ENCODE data around the gene TMPO. TPM values are rescaled to one million over a fixed set of nuclear protein-coding genes. Genes with fewer than 3 reads are reported as not detected.

Gene TMPO, protein sequence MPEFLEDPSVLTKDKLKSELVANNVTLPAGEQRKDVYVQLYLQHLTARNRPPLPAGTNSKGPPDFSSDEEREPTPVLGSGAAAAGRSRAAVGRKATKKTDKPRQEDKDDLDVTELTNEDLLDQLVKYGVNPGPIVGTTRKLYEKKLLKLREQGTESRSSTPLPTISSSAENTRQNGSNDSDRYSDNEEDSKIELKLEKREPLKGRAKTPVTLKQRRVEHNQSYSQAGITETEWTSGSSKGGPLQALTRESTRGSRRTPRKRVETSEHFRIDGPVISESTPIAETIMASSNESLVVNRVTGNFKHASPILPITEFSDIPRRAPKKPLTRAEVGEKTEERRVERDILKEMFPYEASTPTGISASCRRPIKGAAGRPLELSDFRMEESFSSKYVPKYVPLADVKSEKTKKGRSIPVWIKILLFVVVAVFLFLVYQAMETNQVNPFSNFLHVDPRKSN
- 10 to 100 TPM; 64.1 to 73.3 TPM for total RNA-seq
- polyA plus RNA-seq (2013, experiment 1 of 2): 113 TPM
- polyA plus RNA-seq (2013, experiment 2 of 2): 102 TPM
- 71.5 to 1,109 (median 283) reads per million in 172 experiments for total RNA-seq

DNA sequence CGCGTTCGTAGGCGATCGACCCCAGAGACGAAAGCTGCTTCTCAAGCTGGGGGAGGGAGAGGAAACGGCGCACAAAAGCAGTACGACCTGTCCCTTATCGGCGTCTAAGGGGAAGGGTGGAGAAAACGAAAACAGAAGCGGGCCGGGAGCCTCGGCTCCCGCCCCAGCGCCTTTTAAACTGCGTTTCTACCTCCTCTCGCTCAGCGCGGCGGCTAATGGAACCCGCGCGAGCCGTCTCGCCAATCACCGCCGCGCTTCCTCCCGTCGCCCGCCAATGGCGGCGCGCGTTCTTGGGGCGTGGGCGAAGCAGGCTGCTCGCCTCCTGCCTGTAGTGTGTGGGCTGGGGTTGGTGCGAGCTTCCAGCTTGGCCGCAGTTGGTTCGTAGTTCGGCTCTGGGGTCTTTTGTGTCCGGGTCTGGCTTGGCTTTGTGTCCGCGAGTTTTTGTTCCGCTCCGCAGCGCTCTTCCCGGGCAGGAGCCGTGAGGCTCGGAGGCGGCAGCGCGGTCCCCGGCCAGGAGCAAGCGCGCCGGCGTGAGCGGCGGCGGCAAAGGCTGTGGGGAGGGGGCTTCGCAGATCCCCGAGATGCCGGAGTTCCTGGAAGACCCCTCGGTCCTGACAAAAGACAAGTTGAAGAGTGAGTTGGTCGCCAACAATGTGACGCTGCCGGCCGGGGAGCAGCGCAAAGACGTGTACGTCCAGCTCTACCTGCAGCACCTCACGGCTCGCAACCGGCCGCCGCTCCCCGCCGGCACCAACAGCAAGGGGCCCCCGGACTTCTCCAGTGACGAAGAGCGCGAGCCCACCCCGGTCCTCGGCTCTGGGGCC is at the start of gene TMPO:
TSS of gene TMPO (plus strand) at position 304 of the 824 bp plus-strand sequence. CDS start at position 582, 278 bp downstream.
- ChIA-PET CTCF (interaction anchor here (0.7 to 8.1 kb wide), 16 partner anchors 8 to 1528 kb away, joined by 3 to 117 read pairs (median 3); no protein-coding TSS in a partner anchor), POLR2A (interaction anchor here (0.5 to 6.7 kb wide), 15 partner anchors 11 to 1999 kb away, joined by 3 to 137 read pairs (median 5); partner anchors contain the start of genes APAF1, IKBIP and SLC25A3)
- peak within 1 kb of the TSS; percentile 98 for H3K4me3 Mint-ChIP-seq
- Histone ChIP-seq H3K4me3 (ENCODE audit: low read length) (peak within 1 kb of the TSS; percentile 92), H3K4me1 (ENCODE audit: insufficient read depth, low read length) (peaks cover 29% of the 10 kb centered on the region), H3K27me3 (ENCODE audit: control insufficient read depth in 1 of 2, insufficient read depth in 2 of 2, low read length in 2 of 2) (no peaks in the 10 kb centered on the region), H3K9me3 (ENCODE audit: control insufficient read depth in 1 of 2, insufficient read depth in 1 of 2, low read length in 2 of 2) (no peaks in the 10 kb centered on the region), H3K36me3 (ENCODE audit: insufficient read depth, low read length) (no peaks in the 10 kb centered on the region), H3K27ac (ENCODE audit: low read depth in 1 of 2, low read length in 2 of 2) (peak within 1 kb of the TSS; percentile 93 to 97)
- TF ChIP-seq, protein P1, sequence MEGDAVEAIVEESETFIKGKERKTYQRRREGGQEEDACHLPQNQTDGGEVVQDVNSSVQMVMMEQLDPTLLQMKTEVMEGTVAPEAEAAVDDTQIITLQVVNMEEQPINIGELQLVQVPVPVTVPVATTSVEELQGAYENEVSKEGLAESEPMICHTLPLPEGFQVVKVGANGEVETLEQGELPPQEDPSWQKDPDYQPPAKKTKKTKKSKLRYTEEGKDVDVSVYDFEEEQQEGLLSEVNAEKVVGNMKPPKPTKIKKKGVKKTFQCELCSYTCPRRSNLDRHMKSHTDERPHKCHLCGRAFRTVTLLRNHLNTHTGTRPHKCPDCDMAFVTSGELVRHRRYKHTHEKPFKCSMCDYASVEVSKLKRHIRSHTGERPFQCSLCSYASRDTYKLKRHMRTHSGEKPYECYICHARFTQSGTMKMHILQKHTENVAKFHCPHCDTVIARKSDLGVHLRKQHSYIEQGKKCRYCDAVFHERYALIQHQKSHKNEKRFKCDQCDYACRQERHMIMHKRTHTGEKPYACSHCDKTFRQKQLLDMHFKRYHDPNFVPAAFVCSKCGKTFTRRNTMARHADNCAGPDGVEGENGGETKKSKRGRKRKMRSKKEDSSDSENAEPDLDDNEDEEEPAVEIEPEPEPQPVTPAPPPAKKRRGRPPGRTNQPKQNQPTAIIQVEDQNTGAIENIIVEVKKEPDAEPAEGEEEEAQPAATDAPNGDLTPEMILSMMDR (IDR thresholded peaks at IDR 0.05): no peak
- ATAC-seq (ENCODE audit: poor library complexity): peak; percentile 73
- H3K9me3 Mint-ChIP-seq: no peaks in the 10 kb centered on the region
- peaks cover 28% of the 10 kb centered on the region for H3K36me3 Mint-ChIP-seq (ENCODE audit: low read depth)
- peaks cover 61% of the 10 kb centered on the region for H3K4me1 Mint-ChIP-seq (ENCODE audit: low read depth)
- peak; percentile 85 to 97 (median 94) for DNase-seq
- intact Hi-C loops (cut with DNase I, micrococcal nuclease): loop anchor here (1.0 to 10.0 kb wide), 10 partner anchors 12 to 1629 kb away; partner anchors contain the start of genes APAF1 (in 1 of the 2), BLTP3B (in 1 of the 2) and SLC25A3 (in 1 of the 2)
- no peaks in the 10 kb centered on the region for H3K27me3 Mint-ChIP-seq
- peak within 1 kb of the TSS; percentile 98 for H3K27ac Mint-ChIP-seq

DNA sequence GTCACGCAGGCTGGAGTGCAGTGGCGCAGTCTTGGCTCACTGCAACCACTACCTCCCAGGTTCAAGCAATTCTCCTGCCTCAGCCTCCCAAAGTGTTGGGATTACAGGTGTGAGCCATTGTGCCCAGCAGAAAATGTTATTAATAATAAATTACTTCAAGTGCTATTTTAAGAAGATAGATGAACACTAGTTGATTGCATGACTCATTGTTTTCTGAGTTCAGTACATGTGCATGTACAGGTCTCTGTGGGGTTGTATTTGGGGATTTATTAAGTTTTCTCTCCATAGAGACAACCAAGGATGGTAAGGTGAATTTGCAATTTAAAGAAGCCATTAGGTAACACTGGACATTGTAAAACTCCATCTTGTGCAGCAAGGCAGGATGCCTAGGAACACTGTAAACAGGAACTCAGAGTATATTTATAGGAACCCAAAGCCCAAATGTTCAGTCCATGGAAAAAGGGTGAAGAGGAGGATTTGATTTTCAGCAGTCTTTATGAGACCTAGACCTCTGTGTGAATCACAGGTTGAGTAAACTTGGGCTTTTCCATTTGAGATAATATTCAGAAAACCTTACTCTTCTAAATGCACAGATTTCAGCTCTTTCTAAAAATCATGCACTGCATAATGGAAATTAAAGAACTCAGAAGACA is 49.3 kb upstream of the TMPO start:
- no peaks in the 10 kb centered on the region for H3K9me3 ChIP-seq (ENCODE audit: control insufficient read depth in 1 of 2, insufficient read depth in 1 of 2, low read length in 2 of 2)
- H3K4me3 ChIP-seq (ENCODE audit: low read length): no peak overlapping the region
- H3K27me3 Mint-ChIP-seq: no peaks in the 10 kb centered on the region
- TF ChIP-seq, protein P1 (IDR thresholded peaks at IDR 0.05): no peak
- ChIA-PET POLR2A (no interaction called here), CTCF (interaction anchor here (0.6 kb wide), 1 partner anchor 62 kb away, joined by 3 read pairs; no protein-coding TSS in a partner anchor)
- DNase-seq (no peak), ATAC-seq (ENCODE audit: poor library complexity) (no peak)
- H3K4me3 Mint-ChIP-seq: no peak overlapping the region
- H3K36me3 Mint-ChIP-seq (ENCODE audit: low read depth): no peaks in the 10 kb centered on the region
- H3K27ac Mint-ChIP-seq: no peak overlapping the region
- H3K4me1 Mint-ChIP-seq (ENCODE audit: low read depth): no peaks in the 10 kb centered on the region
- H3K4me1 ChIP-seq (ENCODE audit: insufficient read depth, low read length): no peaks in the 10 kb centered on the region
- H3K27me3 ChIP-seq (ENCODE audit: control insufficient read depth in 1 of 2, insufficient read depth in 2 of 2, low read length in 2 of 2): no peaks in the 10 kb centered on the region
- intact Hi-C loops (cut with DNase I, micrococcal nuclease): no loop called here
- no peak overlapping the region for H3K27ac ChIP-seq (ENCODE audit: low read depth in 1 of 2, low read length in 2 of 2)
- H3K9me3 Mint-ChIP-seq: no peaks in the 10 kb centered on the region
- no peaks in the 10 kb centered on the region for H3K36me3 ChIP-seq (ENCODE audit: insufficient read depth, low read length)
